GM19397 (cell line): ENCODE results near the gene PCOLCE2.
"Not testable (repeated sequence)": the region's sequence is repeated elsewhere in the genome, so short reads cannot be mapped to it uniquely, and the experiment has no call there.

Experiments
- ATAC-seq: cut with Tn5 transposase; IDR thresholded peaks from one replicate; pipeline ENCODE4 v1.9.1; 2021; ENCODE audit warnings: mild to moderate bottlenecking, moderate library complexity; ENCODE audit not compliant: unreplicated experiment

Gene PCOLCE2

GRCh38 chr3:142904639-142905436, 16.0 kb upstream of the PCOLCE2 start:
- no peak for ATAC-seq

- ATAC-seq = no peak
Measured at GRCh38 chr3:142902356-142902755, 13.5 kb upstream of the PCOLCE2 start.

GRCh38 chr3:142898346-142899213, 9.7 kb upstream of the PCOLCE2 start:
- no peak for ATAC-seq

- ATAC-seq = no peak
Measured at GRCh38 chr3:142897807-142898206, 8.9 kb upstream of the PCOLCE2 start.

- ATAC-seq = no peak
Measured at GRCh38 chr3:142896996-142897395, 8.1 kb upstream of the PCOLCE2 start.

- ATAC-seq = no peak
Measured at GRCh38 chr3:142896201-142896755, 7.4 kb upstream of the PCOLCE2 start.

GRCh38 chr3:142894493-142894892, 5.6 kb upstream of the PCOLCE2 start:
- no peak for ATAC-seq

GRCh38 chr3:142892714-142893113, 3.8 kb upstream of the PCOLCE2 start:
- ATAC-seq = no peak

- no peak for ATAC-seq
Measured at GRCh38 chr3:142890592-142890991, 1.7 kb upstream of the PCOLCE2 start.

GRCh38 chr3:142889212-142890014, 530 bp upstream of the PCOLCE2 start:
- ATAC-seq = no peak

- no peak for ATAC-seq
Measured at GRCh38 chr3:142888099-142888480, 793 bp downstream of the PCOLCE2 start.

- ATAC-seq = no peak
Measured at GRCh38 chr3:142886940-142887339, 1.9 kb downstream of the PCOLCE2 start.

- ATAC-seq = no peak
Measured at GRCh38 chr3:142886021-142886420, 2.9 kb downstream of the PCOLCE2 start.

GRCh38 chr3:142884531-142884930, 4.4 kb downstream of the PCOLCE2 start:
- no peak for ATAC-seq

- ATAC-seq = not testable (repeated sequence)
Measured at GRCh38 chr3:142883534-142883933, 5.3 kb downstream of the PCOLCE2 start.

- no peak for ATAC-seq
Measured at GRCh38 chr3:142881445-142882224, 7.2 kb downstream of the PCOLCE2 start.

GRCh38 chr3:142878649-142879300, 10.1 kb downstream of the PCOLCE2 start:
- no peak for ATAC-seq

GRCh38 chr3:142876417-142876816, 12.5 kb downstream of the PCOLCE2 start:
- ATAC-seq = no peak

GRCh38 chr3:142875583-142876207, 13.2 kb downstream of the PCOLCE2 start:
- no peak for ATAC-seq
